HG02870 (cell line): Measurements from ENCODE around the gene CST9.

Source experiments
- ATAC-seq: cut with Tn5 transposase; IDR thresholded peaks from one replicate; pipeline ENCODE4 v1.9.1; 2021; ENCODE audit warnings: mild to moderate bottlenecking, moderate library complexity; ENCODE audit not compliant: unreplicated experiment

CST9 gene

GRCh38 chr20:23605867-23606651, at the start of gene CST9:
Gene CST9, minus strand, starts transcription at chr20:23605917. Its CDS starts 53 bp downstream, at chr20:23605864.
- no peak for ATAC-seq

- ATAC-seq, result no peak
These were observed 49.0 kb upstream of the CST9 start for GRCh38 chr20:23654717-23655116.

- ATAC-seq, result no peak
These were observed 48.3 kb upstream of the CST9 start for GRCh38 chr20:23654000-23654399.

- ATAC-seq, result no peak
These were observed 47.8 kb upstream of the CST9 start for GRCh38 chr20:23653400-23653938.

- no peak for ATAC-seq
These were observed 47.2 kb upstream of the CST9 start for GRCh38 chr20:23652926-23653325.

GRCh38 chr20:23652371-23652770, 46.7 kb upstream of the CST9 start:
- ATAC-seq, result no peak

GRCh38 chr20:23651117-23651516, 45.4 kb upstream of the CST9 start:
- no peak for ATAC-seq

- ATAC-seq, result no peak
These were observed 44.2 kb upstream of the CST9 start for GRCh38 chr20:23649830-23650417.

- no peak for ATAC-seq
These were observed 43.5 kb upstream of the CST9 start for GRCh38 chr20:23649242-23649641.

GRCh38 chr20:23647346-23647745, 41.6 kb upstream of the CST9 start:
- ATAC-seq, result no peak

- ATAC-seq, result no peak
These were observed 40.6 kb upstream of the CST9 start for GRCh38 chr20:23646106-23646873.

GRCh38 chr20:23645575-23645974, 39.9 kb upstream of the CST9 start:
- no peak for ATAC-seq

GRCh38 chr20:23644164-23644563, 38.4 kb upstream of the CST9 start:
- no peak for ATAC-seq

- no peak for ATAC-seq
These were observed 37.9 kb upstream of the CST9 start for GRCh38 chr20:23643659-23644058.

- no peak for ATAC-seq
These were observed 36.4 kb upstream of the CST9 start for GRCh38 chr20:23641936-23642751.

- no peak for ATAC-seq
These were observed 35.3 kb upstream of the CST9 start for GRCh38 chr20:23640671-23641667.

- no peak for ATAC-seq
These were observed 34.4 kb upstream of the CST9 start for GRCh38 chr20:23640018-23640601.

GRCh38 chr20:23639490-23639958, 33.8 kb upstream of the CST9 start:
- ATAC-seq, result no peak

- ATAC-seq, result no peak
These were observed 32.6 kb upstream of the CST9 start for GRCh38 chr20:23638309-23638708.
